ENCODE measurements around the gene CALHM1. TPM values are rescaled to one million over a fixed set of nuclear protein-coding genes. Genes with fewer than 3 reads are reported as not detected.

Gene CALHM1
- total RNA-seq, 1 experiment from 2014 or later, result not detected

DNA sequence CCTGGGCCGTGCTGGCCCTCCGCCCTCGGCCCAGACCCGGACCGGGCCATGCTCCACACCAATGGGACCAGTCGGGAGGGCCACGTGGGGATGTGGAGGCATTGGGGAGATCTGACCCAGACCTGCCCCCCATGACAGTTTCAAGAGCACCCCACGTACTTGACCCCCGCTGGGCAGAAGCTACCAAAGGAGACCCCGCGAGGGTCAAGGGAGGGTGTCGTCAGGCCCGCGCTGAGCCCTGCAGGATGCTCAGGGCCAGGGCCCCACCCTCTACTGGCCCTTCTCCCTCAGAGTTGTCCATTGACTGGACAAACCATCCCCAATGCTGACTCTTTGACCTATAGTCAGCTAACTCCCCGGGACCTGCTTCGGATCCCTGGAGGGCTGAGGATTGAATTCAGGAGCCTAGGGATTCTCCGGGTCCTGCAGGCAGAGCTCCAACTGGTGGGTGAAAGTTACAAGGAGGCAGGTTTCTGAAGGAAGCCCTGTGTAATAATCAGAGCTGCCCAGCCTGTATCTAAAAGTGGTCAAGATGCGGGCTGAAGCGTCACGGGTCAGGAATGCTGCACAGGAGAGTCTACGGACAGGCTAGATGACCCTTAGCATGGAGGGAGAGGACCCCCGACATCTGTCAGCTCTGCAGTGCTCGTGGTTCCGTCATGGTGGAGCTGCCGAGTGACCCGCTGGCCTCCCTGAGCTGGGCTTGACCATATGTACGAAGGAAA is 6.0 kb downstream of the CALHM1 start:
- Histone ChIP-seq H3K4me3 (ENCODE audit: low read depth, low read length, poor library complexity, severe bottlenecking) (peak overlapping the region; percentile 58), H3K9me3 (ENCODE audit: low read depth, low read length, poor library complexity, severe bottlenecking) (no peaks in the 10 kb centered on the region), H3K36me3 (ENCODE audit: insufficient read depth, low read length, poor library complexity, severe bottlenecking) (peaks cover 10% of the 10 kb centered on the region), H3K4me1 (ENCODE audit: insufficient read depth, low read length, poor library complexity, severe bottlenecking) (peaks cover 5% of the 10 kb centered on the region), H3K27ac (ENCODE audit: low read depth, low read length, poor library complexity, severe bottlenecking) (peak overlapping the region; percentile 69), H3K27me3 (replicated peaks; ENCODE audit: insufficient read depth, low read depth, low read length, poor library complexity) (no peaks in the 10 kb centered on the region)
- POLR2A ChIA-PET (ENCODE audit: low non-redundant PET), result no interaction called here
- no peak for DNase-seq (ENCODE audit: low spot score)
- intact Hi-C loops (cut with micrococcal nuclease; ENCODE audit: unreplicated experiment), result no loop called here
- CTCF ChIA-PET, result no interaction called here
- BruUV-seq (replicated peaks), result no TSS peak
- no peak for TF ChIP-seq EZH2 (IDR thresholded peaks at IDR 0.05; ENCODE audit: borderline replicate concordance, low read depth, low read length, poor library complexity, severe bottlenecking)
- TF ChIP-seq, protein P1, sequence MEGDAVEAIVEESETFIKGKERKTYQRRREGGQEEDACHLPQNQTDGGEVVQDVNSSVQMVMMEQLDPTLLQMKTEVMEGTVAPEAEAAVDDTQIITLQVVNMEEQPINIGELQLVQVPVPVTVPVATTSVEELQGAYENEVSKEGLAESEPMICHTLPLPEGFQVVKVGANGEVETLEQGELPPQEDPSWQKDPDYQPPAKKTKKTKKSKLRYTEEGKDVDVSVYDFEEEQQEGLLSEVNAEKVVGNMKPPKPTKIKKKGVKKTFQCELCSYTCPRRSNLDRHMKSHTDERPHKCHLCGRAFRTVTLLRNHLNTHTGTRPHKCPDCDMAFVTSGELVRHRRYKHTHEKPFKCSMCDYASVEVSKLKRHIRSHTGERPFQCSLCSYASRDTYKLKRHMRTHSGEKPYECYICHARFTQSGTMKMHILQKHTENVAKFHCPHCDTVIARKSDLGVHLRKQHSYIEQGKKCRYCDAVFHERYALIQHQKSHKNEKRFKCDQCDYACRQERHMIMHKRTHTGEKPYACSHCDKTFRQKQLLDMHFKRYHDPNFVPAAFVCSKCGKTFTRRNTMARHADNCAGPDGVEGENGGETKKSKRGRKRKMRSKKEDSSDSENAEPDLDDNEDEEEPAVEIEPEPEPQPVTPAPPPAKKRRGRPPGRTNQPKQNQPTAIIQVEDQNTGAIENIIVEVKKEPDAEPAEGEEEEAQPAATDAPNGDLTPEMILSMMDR (conservative IDR thresholded peaks at IDR 0.05; ENCODE audit: low read depth, low read length), result no peak

DNA sequence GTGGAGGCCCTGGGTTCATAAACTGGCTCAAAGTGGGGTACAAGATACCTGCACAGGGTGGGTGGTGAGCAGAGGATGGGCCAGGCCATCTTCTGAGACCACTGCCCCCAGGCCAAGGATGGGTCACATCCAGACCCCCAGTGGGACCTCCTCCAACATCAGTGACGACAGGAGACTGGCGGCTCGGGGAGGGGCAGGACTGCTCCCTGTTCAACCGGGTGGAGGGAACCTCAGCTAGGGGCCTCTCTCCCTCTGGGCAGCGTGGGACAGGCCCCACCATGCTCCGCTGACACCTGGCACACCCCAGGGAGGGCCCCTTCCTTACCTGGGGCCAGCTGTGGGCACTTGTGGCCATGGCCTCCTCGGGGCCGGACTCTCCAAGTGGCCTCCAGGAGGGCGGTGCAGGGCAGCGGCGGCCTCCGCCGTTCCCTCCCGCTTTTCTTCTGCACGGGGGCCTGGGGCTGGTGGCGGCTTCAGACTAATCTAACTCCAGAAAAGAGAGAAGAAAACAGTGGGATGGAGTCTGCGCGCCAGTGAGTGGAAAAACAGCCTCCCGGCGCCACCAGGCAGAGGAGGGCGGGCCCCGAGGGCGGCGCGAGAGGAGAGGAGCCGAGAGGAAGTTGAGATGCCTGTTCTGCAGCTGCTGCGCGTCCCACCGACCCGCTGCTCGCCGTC is 6.7 kb downstream of the CALHM1 start, which contains the start of gene CALHM2:
Gene CALHM2 (minus strand): TSS at position 540 of the 675 bp plus-strand sequence. CDS start 2,429 bp downstream, outside the sequence.
- TF ChIP-seq, protein P1 (conservative IDR thresholded peaks at IDR 0.05; ENCODE audit: low read depth, low read length), result no peak
- TF ChIP-seq EZH2 (IDR thresholded peaks at IDR 0.05; ENCODE audit: borderline replicate concordance, low read depth, low read length, poor library complexity, severe bottlenecking), result no peak
- peak within 1 kb of the TSS; percentile 69 for H3K27ac ChIP-seq (ENCODE audit: low read depth, low read length, poor library complexity, severe bottlenecking)
- DNase-seq (ENCODE audit: low spot score), result peak; percentile 83
- peak within 1 kb of the TSS; percentile 58 for H3K4me3 ChIP-seq (ENCODE audit: low read depth, low read length, poor library complexity, severe bottlenecking)
- ChIA-PET CTCF (no interaction called here), POLR2A (ENCODE audit: low non-redundant PET) (no interaction called here)
- intact Hi-C loops (cut with micrococcal nuclease; ENCODE audit: unreplicated experiment), result no loop called here
- no TSS peak for BruUV-seq (replicated peaks)
- H3K27me3 ChIP-seq (replicated peaks; ENCODE audit: insufficient read depth, low read depth, low read length, poor library complexity), result no peaks in the 10 kb centered on the region
- H3K9me3 ChIP-seq (ENCODE audit: low read depth, low read length, poor library complexity, severe bottlenecking), result no peaks in the 10 kb centered on the region
- peaks cover 5% of the 10 kb centered on the region for H3K4me1 ChIP-seq (ENCODE audit: insufficient read depth, low read length, poor library complexity, severe bottlenecking)
- peaks cover 16% of the 10 kb centered on the region for H3K36me3 ChIP-seq (ENCODE audit: insufficient read depth, low read length, poor library complexity, severe bottlenecking)

DNA sequence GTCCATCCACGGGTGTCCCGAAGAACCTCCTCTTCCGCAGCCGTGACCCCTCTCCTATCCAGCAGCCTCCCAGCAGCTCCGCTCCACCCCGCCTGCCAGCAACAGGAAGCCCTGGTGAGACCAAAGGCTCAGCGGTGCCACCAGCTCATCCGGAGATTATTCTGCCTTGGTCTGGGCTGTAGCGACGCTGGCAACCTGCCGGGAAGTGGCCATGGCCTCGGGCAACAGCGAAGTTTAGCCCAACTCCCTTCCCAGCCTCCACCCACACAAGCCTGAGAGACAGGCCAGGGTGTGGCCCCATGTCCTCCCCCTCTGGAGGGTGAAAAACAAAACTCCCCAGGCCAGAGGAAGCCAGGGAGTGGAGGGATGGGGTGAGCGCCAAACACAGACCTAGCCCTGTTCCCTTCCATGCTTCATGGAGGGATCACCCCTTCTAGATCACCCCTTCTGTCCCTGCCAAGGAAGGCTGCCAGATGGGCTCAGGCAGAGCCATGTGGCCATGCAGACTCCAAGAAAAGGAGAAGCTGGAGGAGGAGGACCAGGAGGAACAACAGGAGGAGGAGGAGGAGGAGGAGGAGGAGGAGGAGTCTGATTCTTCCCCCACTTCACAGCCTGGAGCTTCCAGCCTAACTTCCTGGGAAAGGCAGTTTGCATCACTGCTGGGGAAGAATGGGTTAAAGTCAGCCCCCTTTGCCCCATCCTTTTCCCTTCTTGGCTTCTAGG is 7.4 kb downstream of the CALHM1 start:
- Histone ChIP-seq H3K27me3 (replicated peaks; ENCODE audit: insufficient read depth, low read depth, low read length, poor library complexity) (no peaks in the 10 kb centered on the region), H3K27ac (ENCODE audit: low read depth, low read length, poor library complexity, severe bottlenecking) (peak overlapping the region; percentile 38), H3K9me3 (ENCODE audit: low read depth, low read length, poor library complexity, severe bottlenecking) (no peaks in the 10 kb centered on the region), H3K4me3 (ENCODE audit: low read depth, low read length, poor library complexity, severe bottlenecking) (peak overlapping the region; percentile 58), H3K36me3 (ENCODE audit: insufficient read depth, low read length, poor library complexity, severe bottlenecking) (peaks cover 23% of the 10 kb centered on the region), H3K4me1 (ENCODE audit: insufficient read depth, low read length, poor library complexity, severe bottlenecking) (peaks cover 5% of the 10 kb centered on the region)
- peak; percentile 46 for DNase-seq (ENCODE audit: low spot score)
- TF ChIP-seq EZH2 (IDR thresholded peaks at IDR 0.05; ENCODE audit: borderline replicate concordance, low read depth, low read length, poor library complexity, severe bottlenecking), result no peak
- TF ChIP-seq, protein P1 (conservative IDR thresholded peaks at IDR 0.05; ENCODE audit: low read depth, low read length), result no peak
- intact Hi-C loops (cut with micrococcal nuclease; ENCODE audit: unreplicated experiment), result no loop called here
- ChIA-PET CTCF (no interaction called here), POLR2A (ENCODE audit: low non-redundant PET) (no interaction called here)
- no TSS peak for BruUV-seq (replicated peaks)

Measured in A673 (cell line).